Activated CD4-positive, CD25-positive, alpha-beta regulatory T cell treated with anti-CD3 and anti-CD28 coated beads, Interleukin-2, amount 50 U/mL, for 24 hours (primary cell): ENCODE measurements around the gene OR13J1.
A peak's percentile ranks its signal among the peaks of the same experiment; 100 is the strongest.
"Not testable (repeated sequence)": the region's sequence is repeated elsewhere in the genome, so short reads cannot be mapped to it uniquely, and the experiment has no call there.

Source experiments
- ATAC-seq, 2 donors: fragments of 150-1000 bp; cut with Tn5 transposase; one replicate each; pipeline ENCODE4 v1.10.0; 2021; ENCODE audit warnings: mild to moderate bottlenecking in 1 of 2, moderate library complexity in 1 of 2

Gene OR13J1

GRCh38 chr9:35904338-35904737, 34.1 kb upstream of the OR13J1 start:
- no peak for ATAC-seq

- peak; percentile 45 to 48 for ATAC-seq
These were observed 32.8 kb upstream of the OR13J1 start for GRCh38 chr9:35903049-35903448.

- ATAC-seq: no peak
These were observed 28.8 kb upstream of the OR13J1 start for GRCh38 chr9:35899021-35899420.

- no peak for ATAC-seq
These were observed 28.1 kb upstream of the OR13J1 start for GRCh38 chr9:35898337-35898736.

GRCh38 chr9:35897376-35898099, 27.3 kb upstream of the OR13J1 start:
- ATAC-seq: not testable (repeated sequence)

GRCh38 chr9:35896570-35896969, 26.4 kb upstream of the OR13J1 start:
- ATAC-seq: no peak

GRCh38 chr9:35892051-35892450, 21.9 kb upstream of the OR13J1 start:
- ATAC-seq: no peak

GRCh38 chr9:35891646-35892045, 21.4 kb upstream of the OR13J1 start:
- no peak for ATAC-seq

GRCh38 chr9:35884908-35885307, 14.7 kb upstream of the OR13J1 start:
- ATAC-seq: not testable (repeated sequence)

GRCh38 chr9:35882996-35883395, 12.8 kb upstream of the OR13J1 start:
- ATAC-seq: no peak

- ATAC-seq: peak in 1 of 2 donors; percentile 62
These were observed 12.2 kb upstream of the OR13J1 start for GRCh38 chr9:35882263-35882848.

- ATAC-seq: no peak
These were observed 2.3 kb upstream of the OR13J1 start for GRCh38 chr9:35872505-35872904.

- no peak for ATAC-seq
These were observed 1.3 kb upstream of the OR13J1 start for GRCh38 chr9:35871545-35871944.

- ATAC-seq: no peak
These were observed 482 bp downstream of the OR13J1 start for GRCh38 chr9:35869621-35870216.

GRCh38 chr9:35868933-35869332, 1.3 kb downstream of the OR13J1 start:
- no peak for ATAC-seq

GRCh38 chr9:35867538-35867937, 2.7 kb downstream of the OR13J1 start:
- ATAC-seq: no peak

- no peak for ATAC-seq
These were observed 5.4 kb downstream of the OR13J1 start for GRCh38 chr9:35864695-35865255.

GRCh38 chr9:35863583-35863982, 6.6 kb downstream of the OR13J1 start:
- ATAC-seq: no peak

GRCh38 chr9:35862328-35862727, 7.9 kb downstream of the OR13J1 start:
- no peak for ATAC-seq

- ATAC-seq: no peak
These were observed 8.9 kb downstream of the OR13J1 start for GRCh38 chr9:35861161-35861897.

- no peak for ATAC-seq
These were observed 10.2 kb downstream of the OR13J1 start for GRCh38 chr9:35859990-35860339.

- peak in 1 of 2 donors; percentile 30 for ATAC-seq
These were observed 10.8 kb downstream of the OR13J1 start for GRCh38 chr9:35859310-35859989.

GRCh38 chr9:35858458-35858857, 11.7 kb downstream of the OR13J1 start:
- no peak for ATAC-seq
